GM18507 (cell line): ENCODE measurements around the gene SDK1.
"Not testable (repeated sequence)": the region's sequence is repeated elsewhere in the genome, so short reads cannot be mapped to it uniquely, and the experiment has no call there.

Experiments used
- DNase-seq: peaks from one replicate; pipeline ENCODE4 v3.0.0; 2011; ENCODE audit warnings: low read depth; ENCODE audit not compliant: insufficient read length; ENCODE audit errors: extremely low spot score
- FAIRE-seq: peaks from 2 replicates; lab custom pipeline; 2011; peaks lifted over from hg19 to GRCh38; lab: Jason Lieb, UNC

The SDK1 gene

GRCh38 chr7:4238861-4239260 is 937.8 kb downstream of the SDK1 start:
- no peak for DNase-seq
- no peak for FAIRE-seq

- DNase-seq: no peak
- no peak for FAIRE-seq
These were observed 939.0 kb downstream of the SDK1 start for GRCh38 chr7:4240042-4240441.

GRCh38 chr7:4240520-4241303 is 939.7 kb downstream of the SDK1 start:
- FAIRE-seq (no peak), DNase-seq (no peak)

GRCh38 chr7:4241304-4241612 is 940.2 kb downstream of the SDK1 start:
- FAIRE-seq: no peak

GRCh38 chr7:4241791-4242190 is 940.7 kb downstream of the SDK1 start:
- FAIRE-seq: no peak

More at GRCh38 chr7:4241304-4241612, 940.2 kb downstream of the SDK1 start:
- no peak for DNase-seq

GRCh38 chr7:4242706-4243105 is 941.7 kb downstream of the SDK1 start:
- DNase-seq (no peak), FAIRE-seq (no peak)

More at GRCh38 chr7:4241791-4242190, 940.7 kb downstream of the SDK1 start:
- no peak for DNase-seq

GRCh38 chr7:4244041-4244440 is 943.0 kb downstream of the SDK1 start:
- FAIRE-seq (no peak), DNase-seq (no peak)

- FAIRE-seq: no peak
These were observed 943.6 kb downstream of the SDK1 start for GRCh38 chr7:4244635-4245034.

GRCh38 chr7:4245135-4245865 is 944.2 kb downstream of the SDK1 start:
- FAIRE-seq (no peak), DNase-seq (no peak)

More at GRCh38 chr7:4244635-4245034, 943.6 kb downstream of the SDK1 start:
- DNase-seq: no peak

GRCh38 chr7:4245866-4246470 is 944.9 kb downstream of the SDK1 start:
- FAIRE-seq (no peak), DNase-seq (no peak)

GRCh38 chr7:4246536-4246935 is 945.5 kb downstream of the SDK1 start:
- FAIRE-seq: no peak
- no peak for DNase-seq

GRCh38 chr7:4247106-4247876 is 946.2 kb downstream of the SDK1 start:
- DNase-seq: no peak
- FAIRE-seq: no peak

GRCh38 chr7:4248295-4248694 is 947.2 kb downstream of the SDK1 start:
- FAIRE-seq (no peak), DNase-seq (no peak)

GRCh38 chr7:4249241-4249640 is 948.2 kb downstream of the SDK1 start:
- no peak for FAIRE-seq
- DNase-seq: no peak

- FAIRE-seq (no peak), DNase-seq (no peak)
These were observed 954.3 kb downstream of the SDK1 start for GRCh38 chr7:4255336-4255735.

- FAIRE-seq: no peak
These were observed 955.2 kb downstream of the SDK1 start for GRCh38 chr7:4256286-4256685.

GRCh38 chr7:4257146-4258111 is 956.4 kb downstream of the SDK1 start:
- no peak for DNase-seq
- no peak for FAIRE-seq

More at GRCh38 chr7:4256286-4256685, 955.2 kb downstream of the SDK1 start:
- no peak for DNase-seq

GRCh38 chr7:4260116-4260515 is 959.1 kb downstream of the SDK1 start:
- not testable (repeated sequence) for FAIRE-seq, DNase-seq
